Activated CD4-positive, alpha-beta memory T cell treated with anti-CD3 and anti-CD28 coated beads for 36 hours (primary cell): ENCODE data around the gene MBIP. TPM values are rescaled to one million over a fixed set of nuclear protein-coding genes. Genes with fewer than 3 reads are reported as not detected.

Experiments
- CTCF ChIA-PET: fragments of 350-600 bp; sonication (Branson Sonifier 250); formaldehyde crosslinking; loops from one replicate; lab custom pipeline; 2021; ENCODE audit warnings: antibody characterized with exemption, inconsistent platforms; lab: Charles Lee
- POLR2A ChIA-PET: fragments of 350-600 bp; sonication (Branson Sonifier 250); formaldehyde crosslinking; loops from one replicate; lab custom pipeline; 2021; ENCODE audit warnings: antibody characterized with exemption; lab: Charles Lee
- DNase-seq: peaks from one replicate; pipeline ENCODE4 v3.0.0-alpha.2; 2020
- H3K27ac Mint-ChIP-seq: one replicate; pipeline ENCODE4 v1.8.0; 2021; ENCODE audit warnings: mixed read lengths
- H3K27me3 Mint-ChIP-seq: one replicate; pipeline ENCODE4 v1.8.0; 2021; ENCODE audit warnings: mixed read lengths
- H3K36me3 Mint-ChIP-seq: one replicate; pipeline ENCODE4 v1.8.0; 2021; ENCODE audit warnings: mixed read lengths
- H3K4me1 Mint-ChIP-seq: one replicate; pipeline ENCODE4 v1.8.0; 2021; ENCODE audit warnings: low read depth, mixed read lengths
- H3K4me3 Mint-ChIP-seq: one replicate; pipeline ENCODE4 v1.8.0; 2021; ENCODE audit warnings: mild to moderate bottlenecking, mixed read lengths
- H3K9me3 Mint-ChIP-seq: one replicate; pipeline ENCODE4 v1.8.0; 2021; ENCODE audit warnings: mixed read lengths
- intact Hi-C: fragments of 100-400 bp; cut with micrococcal nuclease; formaldehyde crosslinking; loops from one replicate; pipeline ENCODE4 v1.15.1; 2023
- total RNA-seq, 2 experiments: library from RNA; stranded (reverse); gene quantifications; one replicate each; pipeline ENCODE4 v1.2.3, GENCODE V29; 2021

Gene MBIP
- total RNA-seq, 2 experiments from 2014 or later, result 25.5 to 27.3 TPM

- no peak overlapping the region for H3K27ac Mint-ChIP-seq
- no peak overlapping the region for H3K4me3 Mint-ChIP-seq
- no peak for DNase-seq
- no peaks in the 10 kb centered on the region for H3K4me1 Mint-ChIP-seq
- POLR2A ChIA-PET, result no interaction called here
- CTCF ChIA-PET, result no interaction called here
- no peaks in the 10 kb centered on the region for H3K27me3 Mint-ChIP-seq
- no peaks in the 10 kb centered on the region for H3K9me3 Mint-ChIP-seq
- intact Hi-C loops, result no loop called here
- H3K36me3 Mint-ChIP-seq, result peaks cover 48% of the 10 kb centered on the region
Measured at GRCh38 chr14:36306836-36307235, 13.6 kb downstream of the MBIP start.

- Mint-ChIP-seq H3K36me3 (peaks cover 32% of the 10 kb centered on the region), H3K9me3 (no peaks in the 10 kb centered on the region), H3K4me3 (no peak overlapping the region), H3K4me1 (no peaks in the 10 kb centered on the region), H3K27ac (no peak overlapping the region), H3K27me3 (no peaks in the 10 kb centered on the region)
- ChIA-PET POLR2A (no interaction called here), CTCF (interaction anchor here (0.8 to 2.0 kb wide), 2 partner anchors 27 to 69 kb away, joined by 3 to 5 read pairs; no protein-coding TSS in a partner anchor)
- intact Hi-C loops, result no loop called here
- no peak for DNase-seq
Measured at GRCh38 chr14:36304895-36305294, 15.5 kb downstream of the MBIP start.

GRCh38 chr14:36303960-36304359 is 16.5 kb downstream of the MBIP start:
- no peak for DNase-seq
- Mint-ChIP-seq H3K36me3 (peaks cover 29% of the 10 kb centered on the region), H3K9me3 (no peaks in the 10 kb centered on the region), H3K27me3 (no peaks in the 10 kb centered on the region), H3K27ac (no peak overlapping the region), H3K4me3 (no peak overlapping the region), H3K4me1 (no peaks in the 10 kb centered on the region)
- ChIA-PET POLR2A (no interaction called here), CTCF (interaction anchor here (0.8 to 2.0 kb wide), 2 partner anchors 26 to 70 kb away, joined by 3 to 5 read pairs; no protein-coding TSS in a partner anchor)
- intact Hi-C loops, result no loop called here

- ChIA-PET CTCF (no interaction called here), POLR2A (no interaction called here)
- no peak for DNase-seq
- H3K9me3 Mint-ChIP-seq, result no peaks in the 10 kb centered on the region
- no peaks in the 10 kb centered on the region for H3K27me3 Mint-ChIP-seq
- no peak overlapping the region for H3K27ac Mint-ChIP-seq
- H3K36me3 Mint-ChIP-seq, result peaks cover 36% of the 10 kb centered on the region
- H3K4me1 Mint-ChIP-seq, result no peaks in the 10 kb centered on the region
- no peak overlapping the region for H3K4me3 Mint-ChIP-seq
- intact Hi-C loops, result no loop called here
Measured at GRCh38 chr14:36302823-36303222, 17.6 kb downstream of the MBIP start.

GRCh38 chr14:36301159-36301558 is 19.3 kb downstream of the MBIP start:
- no peak for DNase-seq
- H3K4me3 Mint-ChIP-seq, result no peak overlapping the region
- H3K27me3 Mint-ChIP-seq, result no peaks in the 10 kb centered on the region
- H3K9me3 Mint-ChIP-seq, result no peaks in the 10 kb centered on the region
- peaks cover 38% of the 10 kb centered on the region for H3K36me3 Mint-ChIP-seq
- CTCF ChIA-PET, result no interaction called here
- no peaks in the 10 kb centered on the region for H3K4me1 Mint-ChIP-seq
- POLR2A ChIA-PET, result no interaction called here
- intact Hi-C loops, result no loop called here
- no peak overlapping the region for H3K27ac Mint-ChIP-seq

GRCh38 chr14:36300337-36300736 is 20.1 kb downstream of the MBIP start:
- Mint-ChIP-seq H3K4me1 (no peaks in the 10 kb centered on the region), H3K4me3 (no peak overlapping the region), H3K27ac (no peak overlapping the region), H3K27me3 (no peaks in the 10 kb centered on the region), H3K36me3 (peaks cover 31% of the 10 kb centered on the region), H3K9me3 (no peaks in the 10 kb centered on the region)
- ChIA-PET POLR2A (no interaction called here), CTCF (no interaction called here)
- DNase-seq, result no peak
- intact Hi-C loops, result no loop called here

- no peak overlapping the region for H3K27ac Mint-ChIP-seq
- POLR2A ChIA-PET, result no interaction called here
- peaks cover 24% of the 10 kb centered on the region for H3K36me3 Mint-ChIP-seq
- no peaks in the 10 kb centered on the region for H3K4me1 Mint-ChIP-seq
- CTCF ChIA-PET, result no interaction called here
- DNase-seq, result no peak
- intact Hi-C loops, result no loop called here
- H3K27me3 Mint-ChIP-seq, result no peaks in the 10 kb centered on the region
- H3K9me3 Mint-ChIP-seq, result no peaks in the 10 kb centered on the region
- no peak overlapping the region for H3K4me3 Mint-ChIP-seq
Measured at GRCh38 chr14:36295642-36296627, 24.5 kb downstream of the MBIP start.

GRCh38 chr14:36294543-36294942 is 25.9 kb downstream of the MBIP start:
- H3K4me1 Mint-ChIP-seq, result no peaks in the 10 kb centered on the region
- no peak overlapping the region for H3K4me3 Mint-ChIP-seq
- H3K27ac Mint-ChIP-seq, result no peak overlapping the region
- no peaks in the 10 kb centered on the region for H3K9me3 Mint-ChIP-seq
- CTCF ChIA-PET, result no interaction called here
- no peak for DNase-seq
- POLR2A ChIA-PET, result no interaction called here
- no peaks in the 10 kb centered on the region for H3K27me3 Mint-ChIP-seq
- peaks cover 24% of the 10 kb centered on the region for H3K36me3 Mint-ChIP-seq
- intact Hi-C loops, result no loop called here

- no peak overlapping the region for H3K27ac Mint-ChIP-seq
- intact Hi-C loops, result no loop called here
- H3K4me1 Mint-ChIP-seq, result no peaks in the 10 kb centered on the region
- peaks cover 19% of the 10 kb centered on the region for H3K36me3 Mint-ChIP-seq
- CTCF ChIA-PET, result no interaction called here
- no peaks in the 10 kb centered on the region for H3K9me3 Mint-ChIP-seq
- POLR2A ChIA-PET, result no interaction called here
- no peaks in the 10 kb centered on the region for H3K27me3 Mint-ChIP-seq
- no peak for DNase-seq
- no peak overlapping the region for H3K4me3 Mint-ChIP-seq
Measured at GRCh38 chr14:36293824-36294223, 26.6 kb downstream of the MBIP start.

- CTCF ChIA-PET, result interaction anchor here (1.0 kb wide), 1 partner anchor 84 kb away, joined by 3 read pairs; no protein-coding TSS in a partner anchor
- no peaks in the 10 kb centered on the region for H3K9me3 Mint-ChIP-seq
- no peak for DNase-seq
- intact Hi-C loops, result no loop called here
- H3K4me3 Mint-ChIP-seq, result no peak overlapping the region
- peaks cover 3% of the 10 kb centered on the region for H3K36me3 Mint-ChIP-seq
- POLR2A ChIA-PET, result no interaction called here
- no peak overlapping the region for H3K27ac Mint-ChIP-seq
- peaks cover 3% of the 10 kb centered on the region for H3K27me3 Mint-ChIP-seq
- H3K4me1 Mint-ChIP-seq, result no peaks in the 10 kb centered on the region
Measured at GRCh38 chr14:36289954-36290353, 30.5 kb downstream of the MBIP start.

GRCh38 chr14:36288496-36288895 is 31.9 kb downstream of the MBIP start:
- no peaks in the 10 kb centered on the region for H3K36me3 Mint-ChIP-seq
- H3K27me3 Mint-ChIP-seq, result peaks cover 4% of the 10 kb centered on the region
- H3K9me3 Mint-ChIP-seq, result no peaks in the 10 kb centered on the region
- CTCF ChIA-PET, result interaction anchor here (0.6 kb wide), 1 partner anchor 86 kb away, joined by 3 read pairs; no protein-coding TSS in a partner anchor
- H3K4me3 Mint-ChIP-seq, result no peak overlapping the region
- no peaks in the 10 kb centered on the region for H3K4me1 Mint-ChIP-seq
- DNase-seq, result no peak
- POLR2A ChIA-PET, result no interaction called here
- intact Hi-C loops, result no loop called here
- no peak overlapping the region for H3K27ac Mint-ChIP-seq

- H3K36me3 Mint-ChIP-seq, result no peaks in the 10 kb centered on the region
- no peaks in the 10 kb centered on the region for H3K9me3 Mint-ChIP-seq
- H3K4me1 Mint-ChIP-seq, result no peaks in the 10 kb centered on the region
- peaks cover 17% of the 10 kb centered on the region for H3K27me3 Mint-ChIP-seq
- DNase-seq, result no peak
- intact Hi-C loops, result no loop called here
- H3K4me3 Mint-ChIP-seq, result no peak overlapping the region
- POLR2A ChIA-PET, result no interaction called here
- H3K27ac Mint-ChIP-seq, result no peak overlapping the region
- CTCF ChIA-PET, result no interaction called here
Measured at GRCh38 chr14:36284971-36285595, 35.4 kb downstream of the MBIP start.
